ENCODE data around the gene TMEM161A.
A peak's percentile ranks its signal among the peaks of the same experiment; 100 is the strongest.
"Not testable (repeated sequence)": the region's sequence is repeated elsewhere in the genome, so short reads cannot be mapped to it uniquely, and the experiment has no call there.

Gene TMEM161A

DNA sequence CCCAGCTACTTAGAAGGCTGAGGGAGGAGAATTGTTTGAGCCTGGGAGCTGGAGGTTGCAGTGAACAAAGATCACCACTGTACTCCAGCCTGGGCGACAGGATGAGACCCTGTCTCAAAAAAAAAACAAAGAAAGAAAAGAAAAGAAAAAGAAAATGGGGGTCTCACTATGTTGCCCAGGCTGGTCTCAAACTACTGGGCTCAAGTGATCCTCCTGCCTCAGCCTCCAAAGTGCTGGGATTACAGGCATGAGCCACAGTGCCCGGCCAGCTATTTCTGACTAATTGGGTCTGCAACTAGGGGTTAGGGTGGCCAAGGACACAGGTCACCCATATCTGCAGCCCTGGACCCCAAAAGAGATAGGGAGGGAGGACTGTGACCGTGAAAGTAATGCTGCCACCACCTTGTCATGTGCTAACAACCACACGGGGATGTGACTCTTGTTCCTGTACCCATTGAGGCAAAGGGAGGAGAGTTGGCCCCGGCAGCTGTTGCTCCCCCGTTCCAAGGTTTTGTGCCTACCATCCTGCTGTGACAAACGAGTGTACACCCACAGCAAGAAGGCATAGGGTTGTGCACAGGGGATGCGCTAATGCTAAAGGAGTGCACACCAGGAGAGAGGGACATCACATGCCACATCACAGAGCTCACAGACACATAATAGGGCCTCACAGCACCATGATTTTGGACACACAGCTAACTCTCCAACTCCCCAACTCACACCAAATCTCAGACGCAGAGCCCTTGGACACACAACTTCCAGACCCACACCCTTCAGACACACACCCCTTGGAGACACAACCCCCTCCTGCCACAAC lies 31.2 kb upstream of the TMEM161A start:
- H3K4me3 ChIP-seq (ENCODE audit: low read length) = peak overlapping the region; percentile 68; the same call in 1 of the 2 replicates
- TF ChIP-seq ZNF274 (IDR thresholded peaks at IDR 0.05; ENCODE audit: low read depth, low read length) = no peak

DNA sequence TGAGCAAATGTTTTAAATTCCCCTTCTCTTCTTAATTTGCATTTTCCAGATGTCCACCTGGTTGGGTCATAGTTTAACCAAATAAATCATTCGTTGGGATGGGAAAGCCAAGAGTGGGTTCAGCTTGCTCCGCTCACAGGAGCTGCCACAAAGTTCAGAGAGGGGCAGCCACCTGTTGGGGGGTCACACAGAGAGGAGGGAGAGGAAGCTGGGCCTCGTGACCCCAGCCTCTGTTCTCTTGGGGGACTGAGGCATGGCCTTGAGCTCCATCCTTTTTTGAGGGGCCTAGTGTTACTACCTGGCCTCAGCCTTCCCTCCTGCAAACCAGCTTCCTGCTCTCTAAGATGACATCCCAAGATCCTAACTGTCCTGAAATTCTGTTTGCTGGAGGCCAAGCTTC lies 29.3 kb upstream of the TMEM161A start:
- TF ChIP-seq ZNF274 (IDR thresholded peaks at IDR 0.05; ENCODE audit: low read depth, low read length) = no peak
- H3K4me3 ChIP-seq (ENCODE audit: low read length) = no peak overlapping the region; the same call in 1 of the 2 replicates

DNA sequence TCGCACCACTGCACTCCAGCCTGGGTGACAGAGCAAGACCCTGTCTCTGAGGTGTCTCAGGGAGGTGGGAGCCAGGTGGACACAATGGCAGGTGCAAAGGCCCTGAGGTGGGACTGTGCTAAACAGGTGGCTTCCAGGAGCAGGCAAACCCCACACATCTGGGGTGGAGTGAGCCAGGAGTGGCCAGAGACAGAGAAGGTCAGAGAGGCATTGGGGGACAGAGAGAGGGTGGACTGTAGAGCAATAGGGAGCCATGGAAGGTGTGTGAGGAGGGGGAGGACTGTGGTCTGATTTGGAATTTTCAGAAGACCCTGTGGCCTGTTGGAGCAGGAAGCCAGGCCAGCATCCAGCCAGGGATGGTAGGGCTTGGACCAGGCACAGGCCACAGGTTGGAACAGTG lies 27.1 kb upstream of the TMEM161A start:
- TF ChIP-seq ZNF274 (IDR thresholded peaks at IDR 0.05; ENCODE audit: low read depth, low read length) = no peak
- no peak overlapping the region for H3K4me3 ChIP-seq (ENCODE audit: low read length)

DNA sequence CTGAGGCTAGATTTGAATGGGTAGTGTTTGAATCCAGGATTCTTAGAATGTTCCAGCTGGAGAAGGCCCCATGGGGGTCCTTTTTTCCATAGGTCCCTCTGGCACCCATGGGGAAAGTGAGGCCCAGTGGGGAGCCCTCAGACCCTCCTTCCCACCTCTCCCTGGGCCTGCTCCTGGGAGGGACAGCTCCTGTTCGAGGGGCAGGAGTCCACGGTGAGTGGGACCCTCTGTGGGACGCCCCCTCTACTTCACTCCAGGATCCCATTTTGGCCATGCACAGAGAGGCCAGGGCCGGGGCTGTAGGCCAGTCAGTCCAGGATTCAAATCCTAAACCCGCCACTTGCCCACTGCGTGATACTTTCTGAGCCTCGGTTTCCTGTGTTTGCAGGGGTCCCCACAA lies 24.2 kb upstream of the TMEM161A start:
- TF ChIP-seq ZNF274 (IDR thresholded peaks at IDR 0.05; ENCODE audit: low read depth, low read length) = no peak
- H3K4me3 ChIP-seq (ENCODE audit: low read length) = no peak overlapping the region

DNA sequence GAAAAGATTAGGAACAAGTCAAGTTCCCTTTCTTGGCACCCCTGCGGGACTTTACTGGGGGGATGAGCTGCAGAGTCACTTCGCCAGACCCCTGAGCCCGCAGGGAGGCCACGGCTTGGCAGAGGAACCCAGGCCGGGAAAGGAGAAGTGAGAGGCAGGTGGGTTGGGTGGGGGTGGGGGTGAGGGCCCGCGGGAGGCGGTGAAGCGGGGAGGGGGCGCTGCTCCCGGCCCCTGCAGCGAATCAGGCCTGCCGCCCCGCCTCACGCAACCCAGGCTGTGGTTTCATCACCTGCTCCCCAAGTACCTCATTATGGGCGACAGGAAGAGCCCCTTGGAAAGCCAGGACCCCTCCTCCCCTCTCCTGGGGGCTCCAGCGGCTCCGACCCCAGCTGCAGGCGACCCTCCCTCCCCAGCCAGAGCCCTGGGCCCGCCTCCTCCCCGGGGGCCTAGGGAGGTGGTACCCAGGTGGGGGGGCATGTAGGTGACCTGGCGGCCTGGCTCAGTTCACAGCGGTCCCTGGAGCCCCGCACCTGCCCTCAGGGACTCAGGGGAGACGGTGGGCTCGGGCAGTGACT lies 22.3 kb upstream of the TMEM161A start:
- no peak for TF ChIP-seq ZNF274 (IDR thresholded peaks at IDR 0.05; ENCODE audit: low read depth, low read length)
- H3K4me3 ChIP-seq (ENCODE audit: low read length) = no peak overlapping the region; the same call in 1 of the 2 replicates

DNA sequence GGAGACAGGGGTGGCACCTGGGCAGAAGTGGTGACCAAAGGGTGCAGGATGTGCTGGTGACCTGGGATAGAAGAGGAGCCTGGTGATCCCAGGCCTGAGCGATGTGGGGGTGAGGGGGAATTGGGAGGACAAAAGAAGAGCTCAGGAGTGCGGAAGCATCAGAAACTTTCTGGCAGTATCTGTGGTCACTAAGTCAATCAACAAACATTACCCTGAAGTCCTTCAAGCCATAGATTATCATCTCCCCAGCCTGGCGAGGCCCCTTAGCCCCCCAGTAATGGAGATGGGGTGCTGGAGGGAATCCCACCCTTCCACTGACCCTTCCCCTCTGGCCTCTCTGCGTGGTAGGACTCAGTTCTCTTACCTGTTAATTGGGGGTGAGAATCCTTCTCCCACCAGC lies 21.3 kb upstream of the TMEM161A start:
- H3K4me3 ChIP-seq (ENCODE audit: low read length) = no peak overlapping the region
- TF ChIP-seq ZNF274 (IDR thresholded peaks at IDR 0.05; ENCODE audit: low read depth, low read length) = no peak

DNA sequence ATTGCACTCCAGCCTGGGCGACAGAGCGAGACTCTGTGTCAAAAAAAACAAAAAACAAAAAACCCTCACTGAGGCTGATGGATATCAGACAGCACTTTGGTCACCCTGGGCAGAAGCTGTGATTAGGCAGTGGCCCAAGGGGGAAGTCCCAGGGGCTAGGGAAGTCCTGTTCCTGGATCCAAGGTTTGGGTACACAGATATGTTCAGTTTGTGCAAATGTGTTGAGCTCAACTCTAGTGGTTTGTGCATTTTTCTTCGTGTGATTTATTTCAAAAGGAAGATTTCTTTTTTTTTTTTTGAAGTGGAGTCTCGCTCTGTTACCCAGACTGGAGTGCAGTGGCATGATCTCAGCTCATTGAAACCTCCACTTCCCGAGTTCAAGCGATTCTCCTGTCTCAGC lies 19.5 kb upstream of the TMEM161A start:
- H3K4me3 ChIP-seq (ENCODE audit: low read length) = no peak overlapping the region
- no peak for TF ChIP-seq ZNF274 (IDR thresholded peaks at IDR 0.05; ENCODE audit: low read depth, low read length)

DNA sequence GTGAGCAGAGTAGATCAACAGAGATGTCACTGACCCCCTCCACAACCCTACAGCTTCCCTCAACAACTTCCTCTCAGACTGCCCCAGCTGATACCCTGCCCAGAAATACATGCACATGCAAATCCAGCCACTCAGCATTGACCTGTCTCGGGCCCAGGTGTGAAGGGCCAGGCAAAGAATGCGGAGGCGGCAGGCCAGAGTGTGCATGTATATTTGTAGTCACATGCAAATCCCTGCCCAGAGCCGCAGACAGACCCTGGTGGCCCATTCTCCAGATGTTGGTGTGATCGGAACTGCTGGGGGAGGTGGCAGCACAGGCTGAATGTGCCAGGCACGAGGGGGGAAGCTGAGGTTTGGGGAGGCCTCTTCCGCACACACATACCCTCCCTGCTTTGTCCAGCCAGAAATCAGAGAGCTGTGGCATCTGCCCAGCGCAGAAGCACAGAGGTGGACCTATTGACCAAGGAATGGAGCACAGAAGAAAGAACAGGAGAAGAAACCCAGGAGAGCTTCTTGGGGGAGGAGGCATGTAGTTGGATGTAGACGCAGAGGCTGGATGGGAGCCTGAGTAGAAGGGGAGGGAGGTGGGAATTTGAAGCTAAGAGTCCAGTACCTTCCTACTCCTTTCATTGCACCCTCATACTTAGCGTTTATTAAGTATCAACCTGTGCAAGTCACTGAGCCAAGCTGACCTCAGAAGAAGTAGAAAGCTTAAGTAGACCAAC lies 17.4 kb upstream of the TMEM161A start:
- TF ChIP-seq ZNF274 (IDR thresholded peaks at IDR 0.05; ENCODE audit: low read depth, low read length) = no peak
- no peak overlapping the region; the same call in 1 of the 2 replicates for H3K4me3 ChIP-seq (ENCODE audit: low read length)

DNA sequence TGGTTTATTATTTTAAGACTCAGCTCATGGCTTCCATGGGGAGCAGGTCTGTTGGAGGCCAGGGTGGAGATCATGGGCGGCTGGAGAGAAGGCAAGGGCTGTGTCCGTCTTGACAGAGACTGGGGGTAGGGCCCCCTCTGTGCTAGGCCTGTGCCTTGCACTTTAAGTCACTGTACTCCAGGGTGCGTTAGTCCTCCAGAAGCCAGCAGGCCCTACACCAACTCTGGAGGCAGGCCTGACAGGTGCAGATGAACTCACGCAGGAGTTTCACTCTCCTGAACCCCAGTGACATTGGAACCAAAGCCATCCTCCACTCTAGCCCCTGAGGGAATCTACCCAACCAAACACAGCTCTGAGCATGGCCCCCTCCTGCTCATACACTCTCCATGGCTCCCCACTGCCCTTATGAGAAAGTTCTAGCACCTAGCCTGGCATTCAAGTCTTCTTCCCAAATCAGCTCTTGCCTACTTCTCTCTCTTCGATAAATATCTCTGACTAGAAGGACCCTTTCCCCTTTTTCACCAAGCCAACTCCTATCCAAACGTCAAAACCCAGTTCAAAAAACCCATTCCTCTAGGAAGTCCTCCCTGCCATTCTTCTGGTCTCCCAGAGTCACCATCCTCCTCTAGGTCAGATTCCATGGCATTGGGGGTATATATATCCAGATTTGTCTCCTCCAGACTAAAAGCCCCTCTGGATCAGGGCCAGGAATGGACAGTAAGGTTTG lies 16.7 kb upstream of the TMEM161A start:
- no peak overlapping the region; the same call in 1 of the 2 replicates for H3K4me3 ChIP-seq (ENCODE audit: low read length)

DNA sequence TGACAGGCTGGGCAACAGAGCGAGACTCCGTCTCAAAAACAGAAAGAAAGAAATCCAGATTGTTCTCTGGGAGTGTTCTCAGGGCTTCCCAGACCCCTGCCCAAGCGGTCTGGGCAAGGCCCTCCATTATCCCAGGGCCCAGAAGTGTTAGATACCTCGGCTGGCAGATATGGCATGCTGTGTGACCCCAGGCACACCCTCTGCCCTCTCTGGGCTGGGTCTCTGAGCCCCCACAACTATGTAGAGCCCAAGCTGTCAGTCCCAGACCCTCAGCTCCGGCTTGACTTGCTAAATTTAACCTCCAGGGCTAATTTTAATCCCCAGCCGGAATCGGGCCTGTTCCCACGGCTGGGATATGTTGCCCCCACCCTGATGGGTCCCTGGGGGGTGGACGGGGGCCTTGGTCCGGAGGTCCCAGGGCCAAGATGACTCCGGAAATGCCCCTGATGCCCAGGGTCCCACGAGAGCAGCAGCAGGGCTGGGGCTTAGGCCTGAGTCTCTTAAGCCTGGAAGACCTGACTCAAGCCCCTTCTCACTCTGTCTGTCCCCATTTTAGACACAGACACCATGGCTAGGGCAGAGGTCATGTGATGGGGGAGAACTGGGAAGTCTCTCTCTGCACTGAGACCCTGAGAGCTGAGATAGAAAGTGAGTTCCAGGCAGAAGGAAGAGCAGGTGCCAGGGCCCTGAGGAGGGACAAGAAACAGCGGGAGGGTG lies 14.5 kb upstream of the TMEM161A start:
- H3K4me3 ChIP-seq (ENCODE audit: low read length) = no peak overlapping the region
- no peak for TF ChIP-seq ZNF274 (IDR thresholded peaks at IDR 0.05; ENCODE audit: low read depth, low read length)

More for the DNA sequence above, 16.7 kb upstream of the TMEM161A start:
- no peak for TF ChIP-seq ZNF274 (IDR thresholded peaks at IDR 0.05; ENCODE audit: low read depth, low read length)

DNA sequence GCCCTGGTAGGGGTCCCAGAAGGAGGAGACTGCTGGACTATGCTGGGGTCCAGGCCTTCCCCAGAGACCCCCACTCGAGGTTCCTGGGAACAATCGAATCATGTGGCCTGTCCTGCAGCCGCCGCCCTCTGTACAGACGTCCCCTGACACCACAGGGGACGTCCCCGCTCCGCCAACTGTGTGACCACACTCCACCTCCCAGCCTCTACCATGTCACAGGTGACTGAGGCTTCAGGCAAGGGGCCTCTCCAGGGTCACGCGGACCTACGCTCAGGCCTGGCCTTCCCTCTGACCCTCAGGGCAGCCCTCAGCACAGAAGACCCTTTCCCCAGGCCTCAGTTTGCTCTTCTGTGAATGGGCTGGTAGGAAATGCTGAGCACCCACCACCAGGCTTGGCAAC lies 13.1 kb upstream of the TMEM161A start:
- TF ChIP-seq ZNF274 (IDR thresholded peaks at IDR 0.05; ENCODE audit: low read depth, low read length) = no peak
- no peak overlapping the region for H3K4me3 ChIP-seq (ENCODE audit: low read length)

DNA sequence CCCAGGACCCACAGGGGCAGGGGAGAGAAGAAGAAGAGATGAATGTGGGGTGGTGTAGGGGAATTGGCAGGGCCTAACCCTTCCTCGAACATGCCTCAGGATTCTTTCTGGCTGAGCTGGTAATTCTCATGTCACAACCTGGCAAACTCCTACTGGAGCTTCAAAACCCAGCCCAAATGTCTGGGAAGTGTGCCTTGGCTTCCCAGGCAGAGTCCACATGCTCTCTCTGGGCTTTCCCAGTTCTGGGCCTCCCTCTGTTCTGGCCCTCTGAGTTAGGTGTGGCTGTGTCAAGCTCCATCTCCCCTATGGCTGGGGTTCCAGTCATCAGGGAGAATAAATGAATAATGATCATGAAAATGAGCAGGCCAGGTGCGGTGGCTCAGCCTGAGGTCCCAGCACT lies 11.2 kb upstream of the TMEM161A start:
- no peak for TF ChIP-seq ZNF274 (IDR thresholded peaks at IDR 0.05; ENCODE audit: low read depth, low read length)
- H3K4me3 ChIP-seq (ENCODE audit: low read length) = no peak overlapping the region

DNA sequence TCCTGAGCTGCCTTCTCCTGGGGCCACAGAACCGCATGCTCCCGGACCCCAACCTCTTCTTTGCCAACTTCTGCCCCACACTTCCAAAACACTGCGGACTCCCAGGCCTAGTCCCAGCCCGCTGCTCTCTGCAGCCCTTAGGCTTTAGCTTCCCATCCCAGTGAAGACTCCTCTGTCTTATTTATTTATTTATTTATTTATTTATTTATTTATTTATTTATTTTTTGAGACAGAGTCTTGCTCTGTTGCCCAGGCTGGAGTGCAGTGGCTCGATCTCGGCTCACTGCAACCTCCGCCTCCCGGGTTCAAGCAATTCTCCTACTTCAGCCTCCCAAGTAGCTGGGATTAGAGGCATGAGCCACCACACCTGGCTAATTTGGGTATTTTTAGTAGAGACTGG lies 10.2 kb upstream of the TMEM161A start:
- H3K4me3 ChIP-seq (ENCODE audit: low read length) = not testable (repeated sequence)

DNA sequence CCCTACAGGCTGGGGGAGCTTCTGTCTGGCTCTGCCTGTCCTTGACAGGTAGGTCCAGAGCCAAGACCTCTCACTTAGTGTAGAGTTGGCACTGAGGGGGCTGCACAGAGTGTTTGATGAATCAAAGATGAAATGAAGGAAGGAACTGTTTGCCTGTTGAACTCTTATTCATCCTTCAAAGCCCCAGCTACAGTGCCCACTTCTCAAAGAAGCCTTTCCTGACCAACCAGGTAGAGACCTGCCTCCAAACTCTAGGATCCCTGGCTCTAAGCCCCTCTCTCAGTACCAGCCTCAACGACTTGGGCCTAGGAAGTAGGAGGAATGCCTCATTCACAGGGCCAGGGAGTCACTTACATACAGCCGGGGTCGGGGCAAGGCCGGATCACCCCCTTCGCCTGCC lies 9.1 kb upstream of the TMEM161A start:
- TF ChIP-seq ZNF274 (IDR thresholded peaks at IDR 0.05; ENCODE audit: low read depth, low read length) = no peak
- no peak overlapping the region for H3K4me3 ChIP-seq (ENCODE audit: low read length)
